Subcutaneous abdominal adipose tissue (tissue), 5 donors: ENCODE measurements around the gene AOAH.

Experiments used
- H3K27ac ChIP-seq: one replicate; pipeline ENCODE4 v1.7.0; 2013; ENCODE audit warnings: low read depth, mild to moderate bottlenecking, inconsistent platforms, low read length, moderate library complexity
- H3K27me3 ChIP-seq, 5 donors: one replicate each; pipeline ENCODE4 v1.7.0; 2013; ENCODE audit warnings: low read length in 5 of 5, inconsistent platforms in 1 of 5; ENCODE audit not compliant: control insufficient read depth in 5 of 5, insufficient read depth in 4 of 5
- H3K36me3 ChIP-seq, 5 donors: one replicate each; pipeline ENCODE4 v1.7.0; 2013; ENCODE audit warnings: low read length in 5 of 5; ENCODE audit not compliant: control insufficient read depth in 5 of 5, insufficient read depth in 5 of 5
- H3K4me1 ChIP-seq, 5 donors: one replicate each; pipeline ENCODE4 v1.7.0; 2013; ENCODE audit warnings: low read length in 5 of 5, mild to moderate bottlenecking in 3 of 5, moderate library complexity in 1 of 5; ENCODE audit not compliant: control insufficient read depth in 5 of 5, insufficient read depth in 5 of 5
- H3K4me3 ChIP-seq, 5 donors: one replicate each; pipeline ENCODE4 v1.7.0; 2013; ENCODE audit warnings: low read length in 5 of 5, low read depth in 1 of 5
- H3K9ac ChIP-seq, 5 donors: one replicate each; pipeline ENCODE4 v1.7.0; 2013; ENCODE audit warnings: low read length in 5 of 5, mild to moderate bottlenecking in 4 of 5, moderate library complexity in 3 of 5
- H3K9me3 ChIP-seq, 5 donors: one replicate each; pipeline ENCODE4 v1.7.0; 2013; ENCODE audit warnings: low read length in 5 of 5; ENCODE audit not compliant: control insufficient read depth in 5 of 5
- donor health status: healthy.
- donor health status: healthy.
- donor health status: healthy.
- donor health status: healthy.
- donor health status: healthy.

AOAH gene

GRCh38 chr7:36599645-36600313, 124.5 kb downstream of the AOAH start:
- no peaks in the 10 kb centered on the region for H3K27me3 ChIP-seq
- H3K9me3 ChIP-seq, result no peaks in the 10 kb centered on the region

GRCh38 chr7:36598054-36598674, 126.1 kb downstream of the AOAH start:
- Histone ChIP-seq H3K36me3 (peaks cover 0 to 4% (median 0%) of the 10 kb centered on the region in 5 donors), H3K4me3 (no peak overlapping the region), H3K27me3 (no peaks in the 10 kb centered on the region), H3K9me3 (no peaks in the 10 kb centered on the region), H3K9ac (no peak overlapping the region), H3K27ac (no peak overlapping the region), H3K4me1 (no peaks in the 10 kb centered on the region)

More at GRCh38 chr7:36599645-36600313, 124.5 kb downstream of the AOAH start:
- H3K4me3 ChIP-seq, result no peak overlapping the region
- no peak overlapping the region for H3K9ac ChIP-seq
- H3K27ac ChIP-seq, result no peak overlapping the region
- peaks cover 0 to 2% (median 0%) of the 10 kb centered on the region in 5 donors for H3K36me3 ChIP-seq
- no peaks in the 10 kb centered on the region for H3K4me1 ChIP-seq

GRCh38 chr7:36597090-36597773, 127.1 kb downstream of the AOAH start:
- Histone ChIP-seq H3K27ac (no peak overlapping the region), H3K36me3 (peaks cover 0 to 6% (median 2%) of the 10 kb centered on the region in 5 donors)

GRCh38 chr7:36594445-36594844, 129.8 kb downstream of the AOAH start:
- no peak overlapping the region for H3K27ac ChIP-seq
- no peaks in the 10 kb centered on the region for H3K27me3 ChIP-seq
- no peak overlapping the region for H3K9ac ChIP-seq
- H3K9me3 ChIP-seq, result no peaks in the 10 kb centered on the region
- no peak overlapping the region for H3K4me3 ChIP-seq
- H3K4me1 ChIP-seq, result no peaks in the 10 kb centered on the region
- H3K36me3 ChIP-seq, result peaks cover 0 to 8% (median 2%) of the 10 kb centered on the region in 5 donors

More at GRCh38 chr7:36597090-36597773, 127.1 kb downstream of the AOAH start:
- H3K9me3 ChIP-seq, result no peaks in the 10 kb centered on the region
- H3K4me3 ChIP-seq, result no peak overlapping the region
- no peaks in the 10 kb centered on the region for H3K27me3 ChIP-seq
- H3K4me1 ChIP-seq, result no peaks in the 10 kb centered on the region
- H3K9ac ChIP-seq, result no peak overlapping the region

- H3K27me3 ChIP-seq, result no peaks in the 10 kb centered on the region
- no peaks in the 10 kb centered on the region for H3K4me1 ChIP-seq
- H3K4me3 ChIP-seq, result no peak overlapping the region
- H3K27ac ChIP-seq, result no peak overlapping the region
- no peaks in the 10 kb centered on the region for H3K9me3 ChIP-seq
- peaks cover 0 to 8% (median 2%) of the 10 kb centered on the region in 5 donors for H3K36me3 ChIP-seq
- H3K9ac ChIP-seq, result no peak overlapping the region
Observed at GRCh38 chr7:36591636-36592035, 132.7 kb downstream of the AOAH start.

- no peak overlapping the region for H3K9ac ChIP-seq
- H3K4me1 ChIP-seq, result no peaks in the 10 kb centered on the region
- no peaks in the 10 kb centered on the region for H3K9me3 ChIP-seq
- no peak overlapping the region for H3K4me3 ChIP-seq
- peaks cover 0 to 8% (median 2%) of the 10 kb centered on the region in 5 donors for H3K36me3 ChIP-seq
- H3K27ac ChIP-seq, result no peak overlapping the region
- no peaks in the 10 kb centered on the region for H3K27me3 ChIP-seq
Observed at GRCh38 chr7:36589391-36589790, 134.9 kb downstream of the AOAH start.

- peaks cover 0 to 8% (median 6%) of the 10 kb centered on the region in 5 donors for H3K9me3 ChIP-seq
- no peak overlapping the region for H3K4me3 ChIP-seq
- peaks cover 0 to 4% (median 0%) of the 10 kb centered on the region in 5 donors for H3K36me3 ChIP-seq
- H3K4me1 ChIP-seq, result no peaks in the 10 kb centered on the region
- no peak overlapping the region for H3K27ac ChIP-seq
- no peaks in the 10 kb centered on the region for H3K27me3 ChIP-seq
- H3K9ac ChIP-seq, result no peak overlapping the region
Observed at GRCh38 chr7:36583318-36583717, 141.0 kb downstream of the AOAH start.

GRCh38 chr7:36575832-36576231, 148.5 kb downstream of the AOAH start:
- Histone ChIP-seq H3K27me3 (no peaks in the 10 kb centered on the region), H3K4me1 (no peaks in the 10 kb centered on the region), H3K9me3 (peaks cover 7 to 17% (median 11%) of the 10 kb centered on the region in 5 donors), H3K4me3 (no peak overlapping the region), H3K27ac (no peak overlapping the region), H3K9ac (no peak overlapping the region), H3K36me3 (peaks cover 0 to 6% (median 0%) of the 10 kb centered on the region in 5 donors)

- Histone ChIP-seq H3K36me3 (peaks cover 0 to 4% (median 0%) of the 10 kb centered on the region in 5 donors), H3K9ac (no peak overlapping the region), H3K27me3 (no peaks in the 10 kb centered on the region), H3K27ac (no peak overlapping the region), H3K9me3 (peaks cover 3 to 11% (median 8%) of the 10 kb centered on the region in 5 donors), H3K4me1 (no peaks in the 10 kb centered on the region), H3K4me3 (no peak overlapping the region)
Observed at GRCh38 chr7:36573066-36573465, 151.2 kb downstream of the AOAH start.

GRCh38 chr7:36571190-36571560, 153.1 kb downstream of the AOAH start:
- Histone ChIP-seq H3K9me3 (peaks cover 0 to 5% (median 2%) of the 10 kb centered on the region in 5 donors), H3K36me3 (peaks cover 0 to 4% (median 0%) of the 10 kb centered on the region in 5 donors), H3K27ac (no peak overlapping the region), H3K27me3 (no peaks in the 10 kb centered on the region), H3K4me1 (peaks cover 0 to 2% (median 0%) of the 10 kb centered on the region in 5 donors), H3K4me3 (no peak overlapping the region), H3K9ac (no peak overlapping the region)
